Measurements from ENCODE around the gene PTPRE. TPM values are rescaled to one million over a fixed set of nuclear protein-coding genes. Genes with fewer than 3 reads are reported as not detected.

PTPRE gene
- total and polyA plus RNA-seq, 2 of the 4 experiments (the other 2 are of a cell fraction), result 0.34 to 0.54 TPM

DNA sequence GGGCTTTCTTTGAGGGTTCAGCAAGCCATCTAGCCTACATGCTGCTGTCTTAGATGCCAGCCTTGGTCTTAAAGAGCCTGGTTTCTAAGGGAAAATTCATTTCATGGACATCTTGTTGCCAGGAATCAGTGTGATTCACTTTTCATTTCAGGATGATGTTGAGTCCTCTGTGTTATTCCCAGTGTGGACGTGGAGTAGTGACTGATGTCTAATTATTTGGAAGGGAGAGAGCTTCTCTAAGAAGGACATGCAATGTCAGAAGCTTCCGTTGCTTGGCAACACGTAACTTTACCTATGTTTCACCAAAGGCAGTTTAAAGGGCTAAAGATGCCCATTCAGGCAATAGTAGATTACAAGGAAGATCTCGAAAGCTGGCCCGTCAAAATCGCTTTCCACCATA is 89.0 kb downstream of the PTPRE start:
- H3K27ac ChIP-seq (ENCODE audit: insufficient read depth, low read length), result no peak overlapping the region
- H2BK20ac ChIP-seq (ENCODE audit: low read depth, low read length), result no peak overlapping the region
- H2BK15ac ChIP-seq (ENCODE audit: low read depth, low read length), result no peak overlapping the region
- H3K27me3 ChIP-seq (ENCODE audit: control insufficient read depth, insufficient read depth, low read length), result peaks cover 2% of the 10 kb centered on the region; the same call in 1 of the 2 replicates
- H2BK120ac ChIP-seq (ENCODE audit: low read depth, low read length), result no peak overlapping the region
- no peak overlapping the region for H2BK5ac ChIP-seq (ENCODE audit: low read depth, low read length, poor library complexity, severe bottlenecking)
- no peaks in the 10 kb centered on the region for H4K20me1 ChIP-seq (ENCODE audit: insufficient read depth, low read length)
- intact Hi-C loops (cut with micrococcal nuclease), result no loop called here
- no CpG with 5 or more reads among the region's 6 CpGs for WGBS, 2 experiments (ENCODE audit: extremely low coverage in 2 of 2, insufficient read length in 1 of 2)
- H3K4me3 ChIP-seq (ENCODE audit: insufficient read depth, low read depth, low read length), result no peak overlapping the region
- no peak overlapping the region for H3K56ac ChIP-seq (ENCODE audit: extremely low read depth, insufficient read depth, low read length)
- TF ChIP-seq SMC3 (IDR thresholded peaks at IDR 0.05; ENCODE audit: low read depth, low read length), result no peak
- TF ChIP-seq POLR2A (IDR thresholded peaks at IDR 0.05; ENCODE audit: low read depth, low read length), result no peak
- no peak for TF ChIP-seq FOS (IDR thresholded peaks at IDR 0.05; ENCODE audit: low read depth, low read length)
- TF ChIP-seq, protein P1, sequence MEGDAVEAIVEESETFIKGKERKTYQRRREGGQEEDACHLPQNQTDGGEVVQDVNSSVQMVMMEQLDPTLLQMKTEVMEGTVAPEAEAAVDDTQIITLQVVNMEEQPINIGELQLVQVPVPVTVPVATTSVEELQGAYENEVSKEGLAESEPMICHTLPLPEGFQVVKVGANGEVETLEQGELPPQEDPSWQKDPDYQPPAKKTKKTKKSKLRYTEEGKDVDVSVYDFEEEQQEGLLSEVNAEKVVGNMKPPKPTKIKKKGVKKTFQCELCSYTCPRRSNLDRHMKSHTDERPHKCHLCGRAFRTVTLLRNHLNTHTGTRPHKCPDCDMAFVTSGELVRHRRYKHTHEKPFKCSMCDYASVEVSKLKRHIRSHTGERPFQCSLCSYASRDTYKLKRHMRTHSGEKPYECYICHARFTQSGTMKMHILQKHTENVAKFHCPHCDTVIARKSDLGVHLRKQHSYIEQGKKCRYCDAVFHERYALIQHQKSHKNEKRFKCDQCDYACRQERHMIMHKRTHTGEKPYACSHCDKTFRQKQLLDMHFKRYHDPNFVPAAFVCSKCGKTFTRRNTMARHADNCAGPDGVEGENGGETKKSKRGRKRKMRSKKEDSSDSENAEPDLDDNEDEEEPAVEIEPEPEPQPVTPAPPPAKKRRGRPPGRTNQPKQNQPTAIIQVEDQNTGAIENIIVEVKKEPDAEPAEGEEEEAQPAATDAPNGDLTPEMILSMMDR (conservative IDR thresholded peaks at IDR 0.05; ENCODE audit: low read depth, low read length), result no peak
- TF ChIP-seq RFX5 (IDR thresholded peaks at IDR 0.05; ENCODE audit: low read depth, low read length), result no peak
- no peak for TF ChIP-seq BHLHE40 (IDR thresholded peaks at IDR 0.05; ENCODE audit: low read depth, low read length)
- no peak for TF ChIP-seq RAD21 (IDR thresholded peaks at IDR 0.05; ENCODE audit: low read length)
- TF ChIP-seq CEBPB (IDR thresholded peaks at IDR 0.05; ENCODE audit: low read depth, low read length), result no peak
- TF ChIP-seq, protein P2, sequence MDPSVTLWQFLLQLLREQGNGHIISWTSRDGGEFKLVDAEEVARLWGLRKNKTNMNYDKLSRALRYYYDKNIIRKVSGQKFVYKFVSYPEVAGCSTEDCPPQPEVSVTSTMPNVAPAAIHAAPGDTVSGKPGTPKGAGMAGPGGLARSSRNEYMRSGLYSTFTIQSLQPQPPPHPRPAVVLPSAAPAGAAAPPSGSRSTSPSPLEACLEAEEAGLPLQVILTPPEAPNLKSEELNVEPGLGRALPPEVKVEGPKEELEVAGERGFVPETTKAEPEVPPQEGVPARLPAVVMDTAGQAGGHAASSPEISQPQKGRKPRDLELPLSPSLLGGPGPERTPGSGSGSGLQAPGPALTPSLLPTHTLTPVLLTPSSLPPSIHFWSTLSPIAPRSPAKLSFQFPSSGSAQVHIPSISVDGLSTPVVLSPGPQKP (IDR thresholded peaks at IDR 0.05; ENCODE audit: borderline replicate concordance, low read depth, low read length), result no peak
- TF ChIP-seq, protein P3, sequence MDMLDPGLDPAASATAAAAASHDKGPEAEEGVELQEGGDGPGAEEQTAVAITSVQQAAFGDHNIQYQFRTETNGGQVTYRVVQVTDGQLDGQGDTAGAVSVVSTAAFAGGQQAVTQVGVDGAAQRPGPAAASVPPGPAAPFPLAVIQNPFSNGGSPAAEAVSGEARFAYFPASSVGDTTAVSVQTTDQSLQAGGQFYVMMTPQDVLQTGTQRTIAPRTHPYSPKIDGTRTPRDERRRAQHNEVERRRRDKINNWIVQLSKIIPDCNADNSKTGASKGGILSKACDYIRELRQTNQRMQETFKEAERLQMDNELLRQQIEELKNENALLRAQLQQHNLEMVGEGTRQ (IDR thresholded peaks at IDR 0.05; ENCODE audit: low read depth, low read length), result no peak
- no peak for TF ChIP-seq MXI1 (IDR thresholded peaks at IDR 0.05; ENCODE audit: borderline replicate concordance, low read depth, low read length)
- TF ChIP-seq RCOR1 (IDR thresholded peaks at IDR 0.05; ENCODE audit: insufficient replicate concordance, low read length), result no peak
- no peak for TF ChIP-seq MAFK (IDR thresholded peaks at IDR 0.05; ENCODE audit: low read depth, low read length)
- TF ChIP-seq CHD1 (IDR thresholded peaks at IDR 0.05; ENCODE audit: low read depth, low read length), result no peak
- no peak for TF ChIP-seq MAZ (IDR thresholded peaks at IDR 0.05; ENCODE audit: borderline replicate concordance, low read depth, low read length)
- no peak for TF ChIP-seq NFE2L2 (IDR thresholded peaks at IDR 0.05; ENCODE audit: low read depth, low read length)
- dilution Hi-C loops (cut with HindIII; ENCODE audit: low sequenced_read_pairs, unreplicated experiment), result no loop called here
- no peak overlapping the region for H3K9ac ChIP-seq (ENCODE audit: low read depth, low read length)
- ChIA-PET CTCF (interaction anchor here (1.0 to 1.4 kb wide), 2 partner anchors 8 to 16 kb away, joined by 3 to 4 read pairs; no protein-coding TSS in a partner anchor), POLR2A (ENCODE audit: unreplicated experiment) (no interaction called here)
- in situ Hi-C loops (cut with MboI; ENCODE audit: low sequenced_read_pairs), result no loop called here
- H3K23ac ChIP-seq (ENCODE audit: low read depth, low read length), result no peak overlapping the region
- H3K9me1 ChIP-seq (ENCODE audit: insufficient read depth, low read length), result no peaks in the 10 kb centered on the region
- no peaks in the 10 kb centered on the region for H3K36me3 ChIP-seq (ENCODE audit: control insufficient read depth, insufficient read depth, low read length)
- H3K4me2 ChIP-seq (ENCODE audit: low read depth, low read length), result no peak overlapping the region
- H4K91ac ChIP-seq (ENCODE audit: insufficient read depth, low read depth, low read length), result no peak overlapping the region
- DNase-seq, result no peak
- no peak overlapping the region for H3K18ac ChIP-seq (ENCODE audit: low read depth, low read length)
- H3K4me1 ChIP-seq (ENCODE audit: control insufficient read depth, insufficient read depth, low read length), result peaks cover 4% of the 10 kb centered on the region
- ATAC-seq (ENCODE audit: low read depth), result no peak
- H3K14ac ChIP-seq (replicated peaks; ENCODE audit: low read depth, low read length), result no peak overlapping the region
- no peaks in the 10 kb centered on the region for H3K79me1 ChIP-seq (ENCODE audit: low read depth in 1 of 2, low read length in 2 of 2)
- no peak overlapping the region for H4K5ac ChIP-seq (ENCODE audit: low read depth, low read length)
- no peaks in the 10 kb centered on the region for H3K9me3 ChIP-seq (ENCODE audit: control insufficient read depth, insufficient read depth, low read length)
- no peak overlapping the region for H4K8ac ChIP-seq (ENCODE audit: low read depth in 2 of 2, low read length in 2 of 2)
- H3K4ac ChIP-seq (ENCODE audit: low read depth, low read length), result no peak overlapping the region
- H2AFZ ChIP-seq (replicated peaks; ENCODE audit: low read length, poor library complexity), result no peak overlapping the region
- BruUV-seq (replicated peaks), result no TSS peak
- no peak overlapping the region for H2AK9ac ChIP-seq (replicated peaks; ENCODE audit: low read depth, low read length, poor library complexity)
- no peak overlapping the region for H2AK5ac ChIP-seq (ENCODE audit: low read depth, low read length)
